Progenitor cell of endocrine pancreas (in vitro differentiated cells): Measurements from ENCODE around the gene HBS1L. TPM values are rescaled to one million over a fixed set of nuclear protein-coding genes. Genes with fewer than 3 reads are reported as not detected.

Experiments
- DNase-seq: peaks from one replicate; pipeline ENCODE4 v3.0.0; 2021; ENCODE audit warnings: low spot score; ENCODE audit not compliant: unreplicated experiment
- H3K27ac Mint-ChIP-seq: 2 replicates; pipeline ENCODE4 v1.8.0; 2021; ENCODE audit warnings: mild to moderate bottlenecking, moderate library complexity, mixed read lengths
- H3K27me3 Mint-ChIP-seq: 2 replicates; pipeline ENCODE4 v1.8.0; 2021; ENCODE audit warnings: mixed read lengths
- H3K36me3 Mint-ChIP-seq: 2 replicates; pipeline ENCODE4 v1.8.0; 2022; ENCODE audit warnings: mixed read lengths; ENCODE audit not compliant: insufficient read depth
- H3K4me1 Mint-ChIP-seq: 2 replicates; pipeline ENCODE4 v1.8.0; 2021; ENCODE audit warnings: low read depth, mixed read lengths
- H3K4me3 Mint-ChIP-seq: 2 replicates; pipeline ENCODE4 v1.8.0; 2021; ENCODE audit warnings: low read depth, mild to moderate bottlenecking, moderate library complexity, mixed read lengths
- H3K9me3 Mint-ChIP-seq: 2 replicates; pipeline ENCODE4 v1.8.0; 2021; ENCODE audit warnings: low read depth, mixed read lengths
- total RNA-seq: library from RNA; stranded (reverse); gene quantifications from 2 replicates; pipeline ENCODE4 v1.2.1, GENCODE V29; 2021
- TF ChIP-seq, protein P1 (sequence below): fragments of 200-600 bp; sonication (generic); IDR thresholded peaks from one replicate; pipeline ENCODE4 v1.5.0; 2021; ENCODE audit warnings: antibody characterized with exemption, mild to moderate bottlenecking; ENCODE audit not compliant: unreplicated experiment

HBS1L gene
- total RNA-seq, 1 donor from 2014 or later, result 77.2 TPM

DNA sequence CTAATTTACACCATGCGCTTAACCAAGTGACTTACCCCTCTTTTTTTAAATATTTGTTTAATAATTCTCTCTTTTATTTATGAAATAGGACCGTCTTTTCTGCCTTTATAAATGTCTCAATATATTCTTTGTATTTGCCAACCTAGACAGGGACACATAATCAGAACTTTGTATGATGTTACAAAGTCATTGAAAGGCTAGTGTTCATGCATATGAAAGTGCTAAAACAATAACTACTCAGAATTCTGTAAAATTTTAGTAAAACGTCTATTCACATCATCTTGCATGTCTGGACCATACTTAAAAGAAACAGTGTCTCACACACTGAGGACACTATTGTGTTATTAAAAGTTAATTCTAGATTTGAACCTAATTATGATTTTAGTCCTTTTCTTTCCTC, 41.1 kb upstream of the HBS1L start:
- Mint-ChIP-seq H3K27me3 (peaks cover 2% of the 10 kb centered on the region), H3K4me3 (no peak overlapping the region), H3K9me3 (no peaks in the 10 kb centered on the region), H3K4me1 (peaks cover 9% of the 10 kb centered on the region), H3K36me3 (no peaks in the 10 kb centered on the region), H3K27ac (no peak overlapping the region)
- DNase-seq, result no peak
- TF ChIP-seq, protein P1, sequence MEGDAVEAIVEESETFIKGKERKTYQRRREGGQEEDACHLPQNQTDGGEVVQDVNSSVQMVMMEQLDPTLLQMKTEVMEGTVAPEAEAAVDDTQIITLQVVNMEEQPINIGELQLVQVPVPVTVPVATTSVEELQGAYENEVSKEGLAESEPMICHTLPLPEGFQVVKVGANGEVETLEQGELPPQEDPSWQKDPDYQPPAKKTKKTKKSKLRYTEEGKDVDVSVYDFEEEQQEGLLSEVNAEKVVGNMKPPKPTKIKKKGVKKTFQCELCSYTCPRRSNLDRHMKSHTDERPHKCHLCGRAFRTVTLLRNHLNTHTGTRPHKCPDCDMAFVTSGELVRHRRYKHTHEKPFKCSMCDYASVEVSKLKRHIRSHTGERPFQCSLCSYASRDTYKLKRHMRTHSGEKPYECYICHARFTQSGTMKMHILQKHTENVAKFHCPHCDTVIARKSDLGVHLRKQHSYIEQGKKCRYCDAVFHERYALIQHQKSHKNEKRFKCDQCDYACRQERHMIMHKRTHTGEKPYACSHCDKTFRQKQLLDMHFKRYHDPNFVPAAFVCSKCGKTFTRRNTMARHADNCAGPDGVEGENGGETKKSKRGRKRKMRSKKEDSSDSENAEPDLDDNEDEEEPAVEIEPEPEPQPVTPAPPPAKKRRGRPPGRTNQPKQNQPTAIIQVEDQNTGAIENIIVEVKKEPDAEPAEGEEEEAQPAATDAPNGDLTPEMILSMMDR, result no peak

DNA sequence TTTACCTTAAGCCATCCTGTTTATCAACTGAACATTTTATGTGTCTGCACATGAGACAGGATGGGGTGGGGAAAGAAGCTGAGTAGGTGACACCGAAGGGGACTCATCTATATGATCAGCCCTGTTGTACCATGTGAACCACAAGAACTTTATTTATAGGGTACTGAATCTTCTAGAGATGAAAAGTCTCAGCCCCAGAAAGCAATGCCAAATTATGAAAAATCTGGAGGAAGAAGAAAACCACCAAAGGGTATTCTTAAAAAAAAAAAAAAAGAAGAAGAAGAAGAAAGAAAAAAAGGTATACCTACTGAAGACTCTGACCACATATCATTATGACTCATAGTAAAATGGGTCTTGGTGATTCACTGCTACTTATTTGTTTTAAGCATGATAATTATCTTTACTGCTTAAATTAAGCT, 39.8 kb upstream of the HBS1L start:
- Mint-ChIP-seq H3K36me3 (no peaks in the 10 kb centered on the region), H3K27ac (no peak overlapping the region), H3K9me3 (no peaks in the 10 kb centered on the region), H3K27me3 (peaks cover 2% of the 10 kb centered on the region), H3K4me1 (peaks cover 10% of the 10 kb centered on the region), H3K4me3 (no peak overlapping the region)
- DNase-seq, result no peak
- TF ChIP-seq, protein P1, result no peak

DNA sequence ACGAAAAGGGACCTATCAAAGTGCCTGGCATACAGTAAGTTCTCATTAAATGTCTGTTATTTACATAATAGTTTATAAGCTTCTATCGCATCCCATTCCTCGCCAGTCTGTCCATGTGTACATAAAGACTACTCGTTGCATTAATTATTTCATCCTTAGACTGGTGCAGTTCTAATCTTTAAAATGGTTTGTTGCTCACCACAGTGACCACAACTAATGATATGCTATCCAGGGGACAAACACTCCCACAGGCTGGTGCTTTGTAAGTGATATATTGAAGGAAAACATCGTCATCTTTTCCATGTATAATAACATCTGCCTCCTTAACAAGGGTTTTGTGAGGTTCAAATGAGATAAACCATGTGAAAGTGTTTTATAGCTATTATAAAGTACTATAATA, 39.0 kb upstream of the HBS1L start:
- Mint-ChIP-seq H3K9me3 (no peaks in the 10 kb centered on the region), H3K4me3 (no peak overlapping the region), H3K27me3 (no peaks in the 10 kb centered on the region), H3K4me1 (peaks cover 12% of the 10 kb centered on the region), H3K36me3 (no peaks in the 10 kb centered on the region), H3K27ac (no peak overlapping the region)
- DNase-seq, result no peak
- TF ChIP-seq, protein P1, result no peak

DNA sequence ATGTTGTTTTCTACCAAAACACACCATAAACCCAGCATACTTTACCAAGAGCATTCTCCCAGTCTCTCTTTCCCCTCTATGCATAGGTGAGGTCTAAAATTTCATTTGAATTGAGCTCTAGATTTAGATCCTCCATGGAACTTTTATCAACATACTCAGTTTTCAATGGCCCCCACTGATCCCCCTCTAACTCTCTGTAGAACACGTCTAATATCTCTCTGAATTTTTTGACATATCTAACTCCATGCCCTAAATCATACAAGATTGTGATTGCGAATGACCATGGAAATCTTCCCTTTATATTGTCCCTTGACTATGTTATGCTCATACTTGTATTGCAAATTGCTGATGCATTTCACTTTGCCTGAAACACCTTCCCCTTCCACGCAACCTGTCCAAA, 38.1 kb upstream of the HBS1L start:
- no peak for DNase-seq
- Mint-ChIP-seq H3K27ac (no peak overlapping the region), H3K4me3 (no peak overlapping the region), H3K36me3 (no peaks in the 10 kb centered on the region), H3K4me1 (peaks cover 12% of the 10 kb centered on the region), H3K9me3 (no peaks in the 10 kb centered on the region), H3K27me3 (no peaks in the 10 kb centered on the region)
- TF ChIP-seq, protein P1, result no peak

DNA sequence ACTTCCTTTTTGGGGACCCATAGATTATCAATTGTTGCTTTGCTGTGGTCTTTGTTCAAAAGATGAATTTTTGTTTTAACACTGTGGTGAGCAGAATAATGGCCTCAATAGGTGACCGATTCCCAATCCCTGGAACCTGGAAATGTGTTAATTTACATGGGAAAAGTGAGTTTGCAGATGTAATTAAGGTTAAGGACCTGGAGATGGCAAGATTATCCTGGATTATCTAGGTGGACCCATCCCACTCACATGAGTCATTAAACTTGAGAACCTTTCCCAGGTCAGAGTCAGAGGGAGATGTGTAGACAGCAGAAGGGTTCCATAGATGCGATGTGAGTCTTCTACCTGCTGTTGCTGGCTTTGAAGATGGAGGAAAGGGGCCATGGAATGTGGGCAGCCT, 36.2 kb upstream of the HBS1L start:
- Mint-ChIP-seq H3K9me3 (no peaks in the 10 kb centered on the region), H3K27ac (no peak overlapping the region), H3K36me3 (no peaks in the 10 kb centered on the region), H3K27me3 (no peaks in the 10 kb centered on the region), H3K4me1 (peaks cover 3% of the 10 kb centered on the region), H3K4me3 (no peak overlapping the region)
- TF ChIP-seq, protein P1, result no peak
- DNase-seq, result no peak
